Stimulated activated CD4-positive, alpha-beta T cell treated with anti-CD3 and anti-CD28 coated beads, TNF-alpha, amount 100 ng/mL, for 1 hour (primary cell): Measurements from ENCODE around the gene DENND2D.
"Not testable (repeated sequence)": the region's sequence is repeated elsewhere in the genome, so short reads cannot be mapped to it uniquely, and the experiment has no call there.

ENCODE experiments used
- DNase-seq, 3 donors: peaks; one replicate each; pipeline ENCODE4 v3.0.0-alpha.2; 2020; ENCODE audit warnings: low read depth in 3 of 3, low spot score in 1 of 3

DENND2D gene

GRCh38 chr1:111222308-111223125, 22.1 kb upstream of the DENND2D start:
- peak in 2 of 3 donors; percentile 53 to 66 for DNase-seq

GRCh38 chr1:111221633-111222291, 21.3 kb upstream of the DENND2D start:
- no peak for DNase-seq

GRCh38 chr1:111221276-111221632, 20.8 kb upstream of the DENND2D start:
- no peak for DNase-seq

- DNase-seq: no peak
Measured at GRCh38 chr1:111220302-111220890, 19.9 kb upstream of the DENND2D start.

- no peak for DNase-seq
Measured at GRCh38 chr1:111219557-111220286, 19.3 kb upstream of the DENND2D start.

- DNase-seq: no peak
Measured at GRCh38 chr1:111218701-111219556, 18.5 kb upstream of the DENND2D start.

- DNase-seq: no peak
Measured at GRCh38 chr1:111217183-111217910, 16.9 kb upstream of the DENND2D start.

GRCh38 chr1:111216751-111217150, 16.3 kb upstream of the DENND2D start:
- no peak for DNase-seq

- not testable (repeated sequence) for DNase-seq
Measured at GRCh38 chr1:111215285-111215684, 14.8 kb upstream of the DENND2D start.

GRCh38 chr1:111214884-111215283, 14.4 kb upstream of the DENND2D start:
- no peak for DNase-seq

- DNase-seq: no peak
Measured at GRCh38 chr1:111214074-111214801, 13.8 kb upstream of the DENND2D start.

- DNase-seq: no peak
Measured at GRCh38 chr1:111213412-111213811, 13.0 kb upstream of the DENND2D start.

- no peak for DNase-seq
Measured at GRCh38 chr1:111212634-111213335, 12.3 kb upstream of the DENND2D start.

- no peak for DNase-seq
Measured at GRCh38 chr1:111211921-111212320, 11.5 kb upstream of the DENND2D start.

- no peak for DNase-seq
Measured at GRCh38 chr1:111209622-111210021, 9.2 kb upstream of the DENND2D start.

- DNase-seq: no peak
Measured at GRCh38 chr1:111208921-111209320, 8.5 kb upstream of the DENND2D start.

GRCh38 chr1:111205714-111206050, 5.2 kb upstream of the DENND2D start:
- no peak for DNase-seq

- DNase-seq: no peak
Measured at GRCh38 chr1:111204983-111205713, 4.7 kb upstream of the DENND2D start.
